Heart left ventricle (tissue), 16 donors: ENCODE data around the gene FBXO3. TPM values are rescaled to one million over a fixed set of nuclear protein-coding genes. Genes with fewer than 3 reads are reported as not detected.

Source experiments
- ATAC-seq, 4 donors: fragments of 200-7000 bp; cut with Tn5 transposase; one replicate each; pipeline ENCODE4 v1.9.1; 2020 to 2022; ENCODE audit warnings: moderate library complexity in 4 of 4, mild to moderate bottlenecking in 3 of 4, moderate number of reproducible peaks in 1 of 4
- DNase-seq, 5 donors: peaks; one replicate each; pipeline ENCODE4 v3.0.0-alpha.2; 2020
- H3K27ac ChIP-seq, 12 donors: fragments of 200-600 bp; sonication (generic) in 4 of 12; one replicate each; pipeline versions ENCODE4 v1.5.0 to v1.8.0; 2016 to 2022; ENCODE audit warnings: mild to moderate bottlenecking in 2 of 12
- H3K27me3 ChIP-seq, 9 donors: fragments of 200-600 bp; sonication (generic) in 2 of 9; one replicate each; pipeline versions ENCODE4 v1.5.1 to v1.8.0; 2016 to 2022; ENCODE audit warnings: mild to moderate bottlenecking in 3 of 9
- H3K36me3 ChIP-seq, 9 donors: fragments of 200-600 bp; sonication (generic) in 2 of 9; one replicate each; pipeline versions ENCODE4 v1.5.0 to v1.8.0; 2018 to 2022; ENCODE audit warnings: mild to moderate bottlenecking in 2 of 9
- H3K4me1 ChIP-seq, 12 donors: fragments of 200-600 bp; sonication (generic) in 4 of 12; one replicate each; pipeline versions ENCODE4 v1.5.0 to v1.8.0; 2016 to 2022; ENCODE audit warnings: mild to moderate bottlenecking in 3 of 12
- H3K4me3 ChIP-seq, 12 donors: fragments of 200-600 bp; sonication (generic) in 4 of 12; one replicate each; pipeline versions ENCODE4 v1.5.0 to v1.8.0; 2017 to 2022; ENCODE audit warnings: mild to moderate bottlenecking in 9 of 12, moderate library complexity in 4 of 12
- H3K9me3 ChIP-seq, 12 donors: fragments of 200-600 bp; sonication (generic) in 4 of 12; one replicate each; pipeline versions ENCODE4 v1.5.0 to v1.8.0; 2016 to 2022; ENCODE audit warnings: mild to moderate bottlenecking in 1 of 12
- CTCF ChIP-seq, 12 donors: fragments of 200-600 bp; sonication (generic) in 4 of 12; IDR thresholded peaks; one replicate each; pipeline versions ENCODE4 v1.5.0 to v1.8.0; 2018 to 2022; ENCODE audit warnings: antibody characterized with exemption in 12 of 12, mild to moderate bottlenecking in 5 of 12
- POLR2A ChIP-seq, 2 donors: fragments of 450-650 bp; IDR thresholded peaks; one replicate each; pipeline ENCODE4 v1.6.1; 2017; ENCODE audit warnings: antibody characterized with exemption in 2 of 2, mild to moderate bottlenecking in 2 of 2, moderate library complexity in 2 of 2
- WGBS, 4 donors: extraction: QIAGEN DNeasy Blood & Tissue Kit in 2 of 4; methylation state at CpG; one replicate each; pipeline versions ENCODE4 v1.1.5 to v1.1.7; 2013 to 2018; 5-methylcytosine and 5-hydroxymethylcytosine counted together
- intact Hi-C, 10 donors: fragments of 100-400 bp; cut with DNase I; formaldehyde crosslinking; loops; one replicate each; pipeline versions ENCODE4 v1.11.1 to v1.14.2; 2022
- polyA plus RNA-seq, 2 donors: library from polyadenylated mRNA; stranded (reverse); fragments of 200-250 nt; gene quantifications; one replicate each; pipeline ENCODE4 v1.2.3, GENCODE V29; 2013
- total RNA-seq, 9 donors: library from RNA; depleted of rRNA in 2 of 9; stranded (reverse); fragments of >200 nt in 2 of 9; fragmentation: NEBNext Ultra II Directional in 3 of 9; extraction: Animal tissue kit (Norgen Biotek cat#: 25700) in 3 of 9; gene quantifications; one replicate each; pipeline versions ENCODE4 v1.1.0 to v1.2.4, GENCODE V29; 2016 to 2023
- donor health status: ischemic (EF 13 %, LVEDD 7.1; RV severe dilation, severe dysfunction).
- donor health status: healthy with polysubstance abuse.
- donor health status: DM: no; HTN: yes; CAD: no.
- donor health status: DM: no; HTN: no; CAD: no.
- donor health status: ischemic (EF 25% LVEDD 6.9; RV normal size, moderate dysfunction).
- donor health status: ischemic (EF 25% LVEDD 5.7; RV mildly dilated, moderate dysfunction).
- donor health status: healthy.
- donor health status: DM: yes; HTN: yes; CAD: no.
- donor health status: ischemic (EF 35%, LVEDD 5.7; RV mildly dilated, moderate dysfunction).
- donor health status: nonischemic (EF 11% LVEDD 7.7; RV severe dilation, severe dysfunction).
- donor health status: DM: yes; HTN: yes; CAD: no.
- donor health status: PGD.
- donor health status: ischemic (EF 29% LVEDD 5.4; RV normal size, mild dysfunction).
- donor health status: nonischemic (EF 23%, LVEDD 6.1; RV moderate dilation, normal function).

The FBXO3 gene
- total and polyA plus RNA-seq, 11 donors, result 25.7 to 72.8 (median 49.8) TPM

- Histone ChIP-seq H3K4me3 (peak overlapping the region; percentile 75 to 98 (median 92)), H3K36me3 (peaks cover 0 to 27% (median 17%) of the 10 kb centered on the region in 9 donors), H3K9me3 (no peaks in the 10 kb centered on the region), H3K4me1 (peaks cover 4 to 67% (median 57%) of the 10 kb centered on the region in 12 donors), H3K27me3 (no peaks in the 10 kb centered on the region), H3K27ac (peak overlapping the region; percentile 93 to 100 (median 98))
- TF ChIP-seq CTCF (IDR thresholded peaks at IDR 0.05) (no peak), POLR2A (IDR thresholded peaks at IDR 0.05) (peak in 1 of 2 donors; percentile 64)
- DNase-seq (peak in 2 of 5 donors; percentile 38 to 42), ATAC-seq (peak; percentile 18 to 62 (median 38))
- WGBS, 4 donors, result 3 to 11% (median 8%) methylated on average over 15 of the region's 15 CpGs
- intact Hi-C loops, result loop anchor here in 8 of 10 donors (1.0 to 5.0 kb wide), 5 partner anchors 11 to 477 kb away; partner anchors contain the start of genes C11orf91 (in 5 of the 8) and HIPK3 (in 2 of the 8)
Observed at GRCh38 chr11:33734441-33735270, 39.7 kb downstream of the FBXO3 start.

GRCh38 chr11:33733980-33734379 is 40.3 kb downstream of the FBXO3 start:
- H3K27ac ChIP-seq, result peak overlapping the region in 11 of 12 donors; percentile 93 to 100 (median 97)
- no peak for ATAC-seq
- peaks cover 0 to 30% (median 17%) of the 10 kb centered on the region in 9 donors for H3K36me3 ChIP-seq
- intact Hi-C loops, result loop anchor here in 1 of 10 donors (2.0 kb wide), 1 partner anchor 33 kb away; the partner anchor contains the start of gene C11orf91
- 32 to 50% (median 39%) methylated on average over 7 of the region's 7 CpGs for WGBS, 4 donors
- H3K4me1 ChIP-seq, result peaks cover 4 to 72% (median 63%) of the 10 kb centered on the region in 12 donors
- DNase-seq, result no peak
- TF ChIP-seq CTCF (IDR thresholded peaks at IDR 0.05), result no peak
- no peak for TF ChIP-seq POLR2A (IDR thresholded peaks at IDR 0.05)
- H3K4me3 ChIP-seq, result peak overlapping the region in 11 of 12 donors; percentile 75 to 98 (median 94)
- H3K9me3 ChIP-seq, result no peaks in the 10 kb centered on the region
- no peaks in the 10 kb centered on the region for H3K27me3 ChIP-seq

- peak overlapping the region in 5 of 12 donors; percentile 7 to 97 (median 87) for H3K4me3 ChIP-seq
Observed at GRCh38 chr11:33731723-33732531, 42.4 kb downstream of the FBXO3 start.

More at GRCh38 chr11:33731723-33732531, 42.4 kb downstream of the FBXO3 start:
- intact Hi-C loops, result no loop called here
- Histone ChIP-seq H3K27me3 (no peaks in the 10 kb centered on the region), H3K4me1 (peaks cover 4 to 70% (median 62%) of the 10 kb centered on the region in 12 donors), H3K9me3 (no peaks in the 10 kb centered on the region), H3K27ac (peak overlapping the region in 10 of 12 donors; percentile 1 to 98 (median 62)), H3K36me3 (peaks cover 0 to 30% (median 17%) of the 10 kb centered on the region in 9 donors)
- ATAC-seq (no peak), DNase-seq (no peak)
- 48 to 60% (median 54%) methylated on average over 9 of the region's 9 CpGs for WGBS, 4 donors
- TF ChIP-seq POLR2A (IDR thresholded peaks at IDR 0.05) (no peak), CTCF (IDR thresholded peaks at IDR 0.05) (no peak)
